ENCODE results near the gene PGPEP1. TPM values are rescaled to one million over a fixed set of nuclear protein-coding genes. Genes with fewer than 3 reads are reported as not detected.

The PGPEP1 gene
- total RNA-seq, 2 donors from 2014 or later = 23.7 TPM

DNA sequence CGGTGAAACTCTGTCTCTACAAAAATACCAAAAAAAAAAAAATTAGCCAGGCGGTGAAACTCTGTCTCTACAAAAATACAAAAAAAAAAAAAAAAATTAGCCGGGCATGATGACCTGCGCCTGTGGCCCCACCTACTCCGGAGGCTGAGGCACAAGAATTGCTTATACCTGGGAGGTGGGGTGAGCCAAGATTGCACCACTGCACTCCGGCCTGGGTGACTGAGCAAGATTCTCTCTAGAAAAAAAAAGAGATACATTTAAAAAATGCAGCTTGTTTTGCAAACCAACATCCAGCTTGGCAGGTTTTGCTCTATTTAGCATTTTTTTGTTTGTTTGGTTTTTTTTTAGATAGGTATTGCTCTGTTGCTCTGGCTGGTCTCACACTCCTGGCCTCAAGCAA, 6.7 kb upstream of the PGPEP1 start:
- Histone ChIP-seq H3K9me3 (no peaks in the 10 kb centered on the region), H3K27me3 (replicated peaks; ENCODE audit: insufficient read depth) (no peaks in the 10 kb centered on the region), H3K4me1 (ENCODE audit: control insufficient read depth in 1 of 2, low read depth in 2 of 2) (peaks cover 4 to 9% of the 10 kb centered on the region in 2 donors), H3K4me3 (no peak overlapping the region), H3K36me3 (no peaks in the 10 kb centered on the region), H3K27ac (no peak overlapping the region)
- no peak for ATAC-seq (ENCODE audit: insufficient number of reproducible peaks, low FRiP score, low read depth)
- TF ChIP-seq, protein P1, sequence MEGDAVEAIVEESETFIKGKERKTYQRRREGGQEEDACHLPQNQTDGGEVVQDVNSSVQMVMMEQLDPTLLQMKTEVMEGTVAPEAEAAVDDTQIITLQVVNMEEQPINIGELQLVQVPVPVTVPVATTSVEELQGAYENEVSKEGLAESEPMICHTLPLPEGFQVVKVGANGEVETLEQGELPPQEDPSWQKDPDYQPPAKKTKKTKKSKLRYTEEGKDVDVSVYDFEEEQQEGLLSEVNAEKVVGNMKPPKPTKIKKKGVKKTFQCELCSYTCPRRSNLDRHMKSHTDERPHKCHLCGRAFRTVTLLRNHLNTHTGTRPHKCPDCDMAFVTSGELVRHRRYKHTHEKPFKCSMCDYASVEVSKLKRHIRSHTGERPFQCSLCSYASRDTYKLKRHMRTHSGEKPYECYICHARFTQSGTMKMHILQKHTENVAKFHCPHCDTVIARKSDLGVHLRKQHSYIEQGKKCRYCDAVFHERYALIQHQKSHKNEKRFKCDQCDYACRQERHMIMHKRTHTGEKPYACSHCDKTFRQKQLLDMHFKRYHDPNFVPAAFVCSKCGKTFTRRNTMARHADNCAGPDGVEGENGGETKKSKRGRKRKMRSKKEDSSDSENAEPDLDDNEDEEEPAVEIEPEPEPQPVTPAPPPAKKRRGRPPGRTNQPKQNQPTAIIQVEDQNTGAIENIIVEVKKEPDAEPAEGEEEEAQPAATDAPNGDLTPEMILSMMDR (IDR thresholded peaks at IDR 0.05) = no peak
- DNase-seq (ENCODE audit: low spot score) = no peak

- Histone ChIP-seq H3K27me3 (replicated peaks; ENCODE audit: insufficient read depth) (no peaks in the 10 kb centered on the region), H3K9me3 (no peaks in the 10 kb centered on the region), H3K4me1 (ENCODE audit: control insufficient read depth in 1 of 2, low read depth in 2 of 2) (peaks cover 5 to 7% of the 10 kb centered on the region in 2 donors), H3K4me3 (no peak overlapping the region), H3K36me3 (no peaks in the 10 kb centered on the region), H3K27ac (no peak overlapping the region)
- TF ChIP-seq, protein P1 (IDR thresholded peaks at IDR 0.05) = no peak
- DNase-seq (ENCODE audit: low spot score) (no peak), ATAC-seq (ENCODE audit: insufficient number of reproducible peaks, low FRiP score, low read depth) (no peak)
These were observed 4.3 kb upstream of the PGPEP1 start for GRCh38 chr19:18336121-18336520.

GRCh38 chr19:18338541-18338940, 1.9 kb upstream of the PGPEP1 start:
- Histone ChIP-seq H3K9me3 (no peaks in the 10 kb centered on the region), H3K4me1 (ENCODE audit: control insufficient read depth in 1 of 2, low read depth in 2 of 2) (peaks cover 10 to 17% of the 10 kb centered on the region in 2 donors), H3K4me3 (no peak overlapping the region), H3K27me3 (replicated peaks; ENCODE audit: insufficient read depth) (no peaks in the 10 kb centered on the region), H3K36me3 (no peaks in the 10 kb centered on the region), H3K27ac (no peak overlapping the region)
- ATAC-seq (ENCODE audit: insufficient number of reproducible peaks, low FRiP score, low read depth) (no peak), DNase-seq (ENCODE audit: low spot score) (no peak)
- TF ChIP-seq, protein P1 (IDR thresholded peaks at IDR 0.05) = no peak

DNA sequence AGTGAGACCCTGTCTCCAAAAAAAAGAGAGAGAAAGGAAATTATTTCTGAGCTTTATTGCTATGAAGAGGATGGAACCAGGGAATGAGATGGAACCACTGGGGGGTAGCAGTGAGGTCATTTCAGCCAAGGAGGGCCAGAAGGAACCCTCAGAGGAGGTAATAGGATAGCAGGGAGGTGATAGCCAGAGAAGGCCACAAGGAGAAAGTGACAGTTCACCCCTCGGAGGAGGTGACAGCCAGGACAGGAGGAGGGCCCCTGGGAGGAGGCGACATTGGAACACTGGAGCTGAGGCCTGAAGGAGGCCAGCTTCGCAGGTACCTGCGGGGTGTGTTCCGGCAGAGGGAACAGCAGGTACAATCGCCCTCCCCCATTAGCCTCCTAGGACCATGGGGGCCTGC, 675 bp upstream of the PGPEP1 start:
- ATAC-seq (ENCODE audit: insufficient number of reproducible peaks, low FRiP score, low read depth) (no peak), DNase-seq (ENCODE audit: low spot score) (no peak)
- peaks cover 10 to 17% of the 10 kb centered on the region in 2 donors for H3K4me1 ChIP-seq (ENCODE audit: control insufficient read depth in 1 of 2, low read depth in 2 of 2)
- peak overlapping the region; percentile 87 for H3K4me3 ChIP-seq
- TF ChIP-seq, protein P1 (IDR thresholded peaks at IDR 0.05) = no peak
- no peaks in the 10 kb centered on the region for H3K27me3 ChIP-seq (replicated peaks; ENCODE audit: insufficient read depth)
- H3K9me3 ChIP-seq = no peaks in the 10 kb centered on the region
- H3K27ac ChIP-seq = no peak overlapping the region
- no peaks in the 10 kb centered on the region for H3K36me3 ChIP-seq

DNA sequence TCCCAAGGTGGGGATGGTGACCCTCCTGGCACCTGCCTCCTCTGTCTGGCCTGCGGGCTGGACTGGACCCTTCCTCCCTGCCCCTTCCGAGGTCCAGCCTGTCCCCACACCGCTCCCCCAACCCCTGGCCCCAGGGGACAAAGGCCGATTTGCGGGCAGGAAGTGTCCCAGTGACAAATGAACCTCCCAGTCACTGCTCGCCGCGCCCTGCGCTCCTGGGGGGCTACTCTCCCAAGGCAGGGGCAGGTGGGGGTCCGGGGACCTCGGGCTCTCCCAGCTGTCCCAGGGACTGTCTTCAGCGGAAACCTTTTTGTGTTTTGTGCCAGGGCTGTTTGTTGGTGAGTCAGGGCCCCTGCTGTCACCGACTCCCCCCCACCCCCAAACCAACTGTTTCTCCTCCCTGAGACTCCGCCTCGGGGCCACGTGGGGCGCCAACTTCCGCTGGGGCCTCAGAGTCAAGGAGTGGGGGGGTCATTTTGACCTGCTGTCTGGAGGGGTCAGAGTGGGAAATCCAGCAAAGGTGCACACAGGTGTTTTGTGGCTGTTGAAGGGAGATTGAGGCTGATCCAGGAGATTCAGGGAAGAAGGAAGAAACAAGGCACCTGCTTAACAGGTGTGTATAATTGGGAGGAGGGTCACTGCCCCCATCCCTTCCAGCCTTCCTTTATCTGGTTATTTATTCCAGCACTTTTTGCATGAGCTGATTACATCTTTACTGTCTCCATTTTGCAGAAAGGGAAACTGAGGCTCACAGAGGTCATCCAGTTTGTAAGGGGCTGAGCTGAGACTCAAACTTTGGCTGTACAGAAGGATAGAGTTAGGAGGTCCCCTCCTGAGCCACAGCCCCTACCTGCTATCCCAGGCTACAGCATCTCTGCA, 831 bp downstream of the PGPEP1 start:
- no peaks in the 10 kb centered on the region for H3K27me3 ChIP-seq (replicated peaks; ENCODE audit: insufficient read depth)
- H3K4me3 ChIP-seq = peak overlapping the region; percentile 87
- TF ChIP-seq, protein P1 (IDR thresholded peaks at IDR 0.05) = no peak
- no peak for DNase-seq (ENCODE audit: low spot score)
- ATAC-seq (ENCODE audit: insufficient number of reproducible peaks, low FRiP score, low read depth) = peak; percentile 61
- H3K36me3 ChIP-seq = no peaks in the 10 kb centered on the region
- H3K4me1 ChIP-seq (ENCODE audit: control insufficient read depth in 1 of 2, low read depth in 2 of 2) = peaks cover 10 to 17% of the 10 kb centered on the region in 2 donors
- H3K9me3 ChIP-seq = no peaks in the 10 kb centered on the region
- peak overlapping the region; percentile 71 to 76 for H3K27ac ChIP-seq

Data from thoracic aorta (tissue), 2 donors.